Umbilical cord (tissue), 2 donors: ENCODE results near the gene NPEPL1. TPM values are rescaled to one million over a fixed set of nuclear protein-coding genes. Genes with fewer than 3 reads are reported as not detected.
"Not testable (repeated sequence)": the region's sequence is repeated elsewhere in the genome, so short reads cannot be mapped to it uniquely, and the experiment has no call there.

ENCODE experiments used
- DNase-seq: peaks from one replicate; pipeline ENCODE4 v3.0.0-alpha.2; 2015; ENCODE audit warnings: low spot score
- total RNA-seq: library from RNA; depleted of rRNA; stranded (reverse); fragments of >200 nt; gene quantifications from one replicate; pipeline ENCODE4 v1.2.3, GENCODE V29; 2014; ENCODE audit warnings: low replicate concordance; ENCODE audit not compliant: insufficient read depth

The NPEPL1 gene, protein sequence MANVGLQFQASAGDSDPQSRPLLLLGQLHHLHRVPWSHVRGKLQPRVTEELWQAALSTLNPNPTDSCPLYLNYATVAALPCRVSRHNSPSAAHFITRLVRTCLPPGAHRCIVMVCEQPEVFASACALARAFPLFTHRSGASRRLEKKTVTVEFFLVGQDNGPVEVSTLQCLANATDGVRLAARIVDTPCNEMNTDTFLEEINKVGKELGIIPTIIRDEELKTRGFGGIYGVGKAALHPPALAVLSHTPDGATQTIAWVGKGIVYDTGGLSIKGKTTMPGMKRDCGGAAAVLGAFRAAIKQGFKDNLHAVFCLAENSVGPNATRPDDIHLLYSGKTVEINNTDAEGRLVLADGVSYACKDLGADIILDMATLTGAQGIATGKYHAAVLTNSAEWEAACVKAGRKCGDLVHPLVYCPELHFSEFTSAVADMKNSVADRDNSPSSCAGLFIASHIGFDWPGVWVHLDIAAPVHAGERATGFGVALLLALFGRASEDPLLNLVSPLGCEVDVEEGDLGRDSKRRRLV
- 25.0 TPM for total RNA-seq

DNA sequence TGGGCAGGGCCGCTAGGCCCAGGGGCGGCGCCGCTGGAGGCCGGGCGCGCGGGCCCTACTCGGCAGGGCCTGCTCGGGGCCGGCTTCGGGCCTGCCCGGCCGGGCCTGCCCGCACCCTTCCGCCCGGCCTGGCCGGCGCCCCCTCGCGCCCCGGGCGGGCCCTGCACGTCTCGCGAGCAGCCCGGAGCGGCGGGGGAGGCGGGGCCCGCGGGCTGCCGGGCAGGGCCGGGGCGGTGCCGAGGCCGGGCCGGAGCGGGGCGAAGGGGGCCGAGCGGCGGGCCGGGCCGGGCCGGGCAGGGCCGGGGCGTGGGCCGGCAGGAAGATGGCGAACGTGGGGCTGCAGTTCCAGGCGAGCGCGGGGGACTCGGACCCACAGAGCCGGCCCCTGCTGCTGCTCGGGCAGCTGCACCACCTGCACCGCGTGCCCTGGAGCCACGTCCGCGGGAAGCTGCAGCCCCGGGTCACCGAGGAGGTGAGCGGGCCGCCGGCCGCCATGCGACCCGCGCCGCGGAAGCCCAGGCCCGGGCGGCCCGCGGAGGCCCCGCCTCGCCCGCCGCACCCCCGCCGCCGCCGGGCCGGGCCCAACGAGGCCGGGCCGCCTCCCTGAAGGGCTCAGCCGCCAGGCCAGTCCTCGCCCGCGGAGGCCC is at the start of gene NPEPL1:
Gene NPEPL1 (plus strand): TSS at position 222 of the 647 bp plus-strand sequence. CDS start 101 bp downstream, at position 323.
- peak; percentile 78 for DNase-seq

DNA sequence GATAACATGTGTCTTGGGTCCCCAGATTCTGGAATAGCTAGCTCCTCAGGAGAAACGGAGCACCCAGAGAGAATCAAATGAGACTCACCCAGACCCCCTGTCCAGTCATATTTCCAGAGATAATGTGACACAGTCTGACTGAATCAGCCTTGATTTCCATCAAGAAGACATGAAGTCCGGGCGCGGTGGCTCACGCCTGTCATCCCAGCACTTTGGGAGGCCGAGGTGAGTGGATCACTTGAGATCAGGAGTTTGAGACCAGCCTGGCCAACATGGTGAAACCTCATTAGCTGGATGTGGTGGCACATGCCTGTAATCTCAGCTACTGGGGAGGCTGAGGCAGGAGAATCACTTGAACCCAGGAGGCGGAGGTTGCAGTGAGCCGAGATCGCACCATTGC is 49.7 kb upstream of the NPEPL1 start:
- not testable (repeated sequence) for DNase-seq

DNA sequence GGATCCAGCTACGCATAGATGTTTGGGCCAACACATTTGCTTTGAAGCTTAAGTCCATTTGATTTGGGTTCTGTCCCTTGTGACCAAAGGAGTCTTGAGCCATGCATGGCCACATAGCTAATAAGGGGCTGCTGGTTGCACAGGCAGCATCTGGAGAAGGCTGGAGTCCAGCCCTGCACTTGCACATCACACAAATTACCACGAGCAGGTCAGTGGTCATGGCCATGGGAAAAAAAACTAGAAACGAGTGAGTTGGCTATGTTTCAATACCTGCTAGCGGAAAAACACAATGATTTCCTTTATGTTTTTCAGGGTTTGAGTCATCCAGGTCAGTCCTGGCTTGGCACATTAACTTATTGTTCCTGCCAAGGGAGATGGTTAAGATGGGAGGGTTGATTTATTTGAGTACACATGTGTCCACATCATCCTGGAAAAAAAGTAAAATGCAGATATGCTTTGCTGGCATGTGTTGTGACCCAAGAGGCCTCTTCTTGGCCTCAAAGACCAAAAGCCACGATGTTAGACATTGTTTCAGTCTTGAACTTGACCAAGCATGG is 47.1 kb upstream of the NPEPL1 start:
- DNase-seq = no peak

DNA sequence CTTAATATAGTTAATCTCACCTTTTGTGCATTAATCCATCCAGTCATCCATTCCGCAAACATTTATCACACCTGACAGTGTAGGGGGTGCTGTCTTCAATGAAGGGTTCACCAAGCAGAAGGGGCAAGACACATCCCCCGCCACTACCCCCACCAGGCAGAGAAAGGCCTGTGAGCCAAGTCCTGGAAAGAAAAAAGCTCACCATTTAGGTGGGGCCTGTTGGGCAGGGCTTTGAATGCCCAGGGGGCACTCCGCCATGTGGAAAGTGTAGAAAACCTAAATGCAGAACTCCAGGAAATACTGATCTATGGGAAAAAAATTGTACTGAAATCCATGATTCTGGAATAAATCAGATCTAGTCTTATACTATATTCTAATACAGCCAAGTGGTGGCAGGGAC is 46.3 kb upstream of the NPEPL1 start:
- no peak for DNase-seq

DNA sequence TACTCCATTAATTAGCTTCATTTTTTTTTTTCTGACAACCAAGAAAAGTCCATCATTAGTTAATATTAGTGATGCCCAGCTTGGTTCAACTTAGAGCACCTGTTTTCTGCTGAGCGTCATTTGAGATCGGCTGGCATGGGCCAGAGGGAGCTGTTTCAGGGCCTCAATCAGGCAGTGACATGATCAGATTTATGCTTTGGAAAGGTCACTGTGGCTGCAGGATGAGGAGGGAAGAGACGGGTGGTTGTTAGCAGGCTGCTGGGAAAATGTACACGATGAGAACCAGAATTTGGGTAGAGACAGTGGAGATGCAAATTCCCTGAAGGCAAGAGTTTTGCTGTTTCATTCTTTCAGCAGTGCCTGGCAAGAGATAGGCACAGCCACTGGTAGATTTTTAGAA is 45.9 kb upstream of the NPEPL1 start:
- no peak for DNase-seq

DNA sequence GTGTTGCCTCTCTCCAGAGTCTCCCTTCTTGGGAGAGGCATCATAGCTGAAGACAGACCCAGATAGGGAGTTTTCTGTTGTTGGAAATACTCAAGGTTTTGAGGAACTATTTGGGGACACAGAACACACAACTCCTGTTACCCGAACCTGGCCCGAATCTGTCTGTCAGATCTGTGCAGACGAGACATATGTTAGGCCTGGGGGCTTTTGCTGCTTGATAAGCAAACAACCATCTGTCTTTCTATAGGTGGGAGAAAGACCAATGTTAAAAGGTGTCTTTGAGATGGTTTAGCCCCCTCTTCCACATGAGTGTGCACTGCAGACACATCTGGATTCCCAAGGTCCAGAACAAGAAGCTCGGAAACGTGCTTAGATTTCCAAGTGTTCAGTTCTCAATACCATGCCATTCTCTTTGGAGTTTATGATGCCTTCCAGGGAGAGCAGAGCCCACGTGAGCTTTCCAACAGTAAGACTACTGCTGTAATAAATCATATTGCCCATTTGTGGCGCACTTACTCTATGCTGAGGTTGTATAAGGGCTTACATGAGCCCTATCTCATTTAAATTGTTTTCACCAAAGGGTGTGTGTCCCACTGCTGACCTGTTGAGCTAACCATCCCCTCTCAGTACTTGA is 45.3 kb upstream of the NPEPL1 start:
- DNase-seq = no peak

DNA sequence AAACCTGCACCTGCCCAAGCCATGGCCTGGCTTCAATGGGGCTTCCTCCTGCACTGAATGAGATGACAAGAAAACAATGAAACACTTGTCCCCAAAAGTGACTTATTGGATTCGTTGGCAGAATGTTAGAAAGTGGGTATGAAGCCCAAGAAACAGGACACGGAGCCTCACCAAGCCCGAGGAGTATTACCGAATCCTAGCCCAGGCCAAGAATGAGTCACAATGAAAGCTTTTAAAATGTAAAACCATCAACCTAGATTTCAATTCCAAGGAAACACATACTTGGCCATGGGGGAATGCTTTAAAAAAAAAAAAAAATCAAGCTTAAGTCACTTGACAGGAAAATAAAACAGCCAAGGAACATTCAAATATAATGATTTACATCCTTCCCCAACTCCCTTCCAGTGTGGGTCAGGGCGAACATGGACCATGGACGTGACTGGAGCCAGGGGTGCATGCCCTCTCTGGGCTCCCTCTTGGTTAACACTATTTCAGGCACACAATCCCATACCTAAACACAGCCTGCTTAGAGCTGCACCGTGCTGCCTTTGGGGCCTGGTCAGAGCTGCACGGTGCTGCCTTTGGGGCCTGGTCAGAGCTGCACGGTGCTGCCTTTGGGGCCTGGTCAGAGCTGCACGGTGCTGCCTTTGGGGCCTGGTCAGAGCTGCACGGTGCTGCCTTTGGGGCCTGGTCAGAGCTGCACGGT is 44.7 kb upstream of the NPEPL1 start:
- DNase-seq = peak; percentile 86

DNA sequence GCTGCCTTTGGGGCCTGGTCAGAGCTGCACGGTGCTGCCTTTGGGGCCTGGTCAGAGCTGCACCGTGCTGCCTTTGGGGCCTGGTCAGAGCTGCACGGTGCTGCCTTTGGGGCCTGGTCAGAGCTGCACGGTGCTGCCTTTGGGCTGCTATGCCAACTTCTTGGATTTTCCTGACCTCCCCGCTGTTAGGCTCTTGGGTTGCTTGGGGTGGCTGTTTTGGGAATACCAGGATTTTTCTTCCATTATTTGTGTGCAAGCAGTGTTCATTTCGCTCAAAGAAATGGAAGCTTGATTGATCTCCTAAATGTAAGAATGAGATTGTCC is 44.1 kb upstream of the NPEPL1 start:
- DNase-seq = not testable (repeated sequence)

DNA sequence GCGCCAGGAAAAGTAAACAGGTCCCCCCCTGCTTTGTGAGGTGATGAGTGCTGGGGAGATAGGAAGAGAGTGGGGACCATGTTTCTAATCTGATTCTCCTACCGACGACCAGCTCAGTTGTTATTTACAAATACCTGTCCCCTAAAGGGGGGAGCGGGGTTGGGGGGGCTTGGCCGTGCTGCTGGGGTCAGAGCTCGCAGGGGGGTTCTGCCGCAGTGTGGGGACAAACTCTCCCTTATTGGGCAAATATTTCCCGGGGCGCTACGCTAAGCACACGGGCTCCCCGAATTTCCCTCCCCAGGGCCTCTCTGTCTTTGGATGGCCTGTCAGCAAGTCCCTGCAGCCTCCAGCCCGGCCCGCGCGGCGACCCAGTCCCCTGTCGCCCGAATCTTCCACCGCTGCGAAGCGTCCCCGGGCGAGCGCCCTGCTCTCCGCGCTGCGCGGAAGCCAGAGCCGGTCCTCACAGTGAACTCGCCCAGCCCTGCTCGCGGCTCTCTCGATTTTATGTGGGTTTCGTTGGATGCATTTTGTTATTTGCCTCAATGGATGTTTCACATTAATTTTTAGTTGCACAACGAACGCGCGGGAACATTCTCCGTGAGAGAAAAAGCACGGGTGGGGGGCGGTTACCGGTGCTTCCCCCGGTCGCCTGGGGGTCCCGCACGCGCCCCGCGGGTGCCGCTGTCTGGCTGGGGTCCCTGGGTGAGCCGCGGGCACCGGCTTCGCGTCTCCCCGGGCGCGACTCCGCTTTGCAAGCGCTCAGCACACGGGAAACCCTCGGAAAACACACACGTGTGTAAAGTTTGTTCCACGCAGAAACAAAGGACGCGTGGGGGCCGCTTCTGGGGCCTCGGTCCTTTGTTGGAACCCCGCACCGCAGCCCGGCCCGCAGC is 43.1 kb upstream of the NPEPL1 start:
- no peak for DNase-seq

DNA sequence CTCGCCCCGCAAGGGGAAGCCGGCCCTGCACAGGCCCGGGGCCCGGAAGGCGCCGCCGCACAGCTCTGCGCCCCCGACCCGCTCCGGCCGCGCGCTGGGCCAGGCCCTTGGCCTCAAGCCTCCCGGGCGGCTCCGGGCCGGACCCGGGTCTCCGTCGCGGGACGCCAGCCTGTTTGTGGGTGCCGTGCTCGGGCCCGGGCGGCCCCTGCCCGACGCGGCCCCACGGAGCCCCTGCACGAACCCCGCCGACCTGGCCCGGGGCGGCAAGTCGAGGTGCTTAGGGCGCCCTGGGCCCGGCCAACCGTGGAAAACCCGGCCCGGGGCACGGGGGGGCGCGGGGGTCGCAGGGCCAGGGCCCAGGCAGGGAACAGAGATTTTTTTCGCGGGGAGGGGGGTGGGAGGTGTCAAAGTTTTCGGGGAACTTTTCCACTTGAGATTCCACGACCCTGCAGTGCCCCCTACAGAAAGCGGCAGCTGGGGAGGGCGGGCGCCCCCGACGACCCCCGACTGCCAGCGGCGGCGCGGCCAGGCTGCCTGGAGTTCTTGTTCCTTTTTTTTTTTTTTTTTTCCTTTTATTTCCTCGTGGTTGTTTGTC is 42.3 kb upstream of the NPEPL1 start:
- DNase-seq = no peak

DNA sequence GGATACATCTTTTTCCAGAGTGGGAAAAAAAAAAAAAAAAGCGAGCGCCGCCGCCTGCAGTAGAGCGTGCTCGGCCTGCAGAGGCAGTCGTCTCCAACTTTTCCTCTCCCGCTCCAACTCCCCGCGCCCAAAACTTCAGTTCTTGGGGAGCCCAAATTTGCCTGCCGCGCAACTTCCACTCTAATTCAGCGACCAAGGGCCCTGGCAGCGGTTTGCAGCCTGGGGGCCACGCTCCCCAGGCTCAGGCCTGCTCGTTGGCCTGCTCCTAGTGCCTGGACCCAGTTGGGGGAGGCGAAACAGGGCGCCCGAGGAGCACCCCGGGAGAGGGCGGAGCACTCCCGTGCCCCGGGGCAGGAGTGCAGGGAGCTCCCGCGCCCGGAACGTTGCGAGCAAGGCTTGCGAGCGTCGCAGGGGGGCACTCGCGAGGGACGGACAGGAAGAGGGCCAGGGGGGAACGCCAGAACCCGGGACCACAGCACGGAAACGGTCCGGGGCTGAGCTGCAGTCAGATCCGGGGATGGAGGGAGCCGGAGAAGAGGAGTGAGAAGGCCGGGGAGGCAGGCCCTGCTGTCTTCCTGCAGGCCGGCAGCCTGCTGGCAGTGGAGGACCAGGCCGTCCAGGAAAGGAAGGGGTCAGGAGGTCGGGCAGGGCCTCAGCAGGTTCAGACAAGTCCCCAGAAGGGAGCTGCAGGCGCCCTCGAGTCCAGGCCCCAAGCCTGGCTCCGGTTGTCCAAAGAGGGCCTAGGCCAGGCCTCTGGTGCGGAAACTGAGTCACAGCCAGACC is 41.6 kb upstream of the NPEPL1 start, which contains the start of gene STX16:
Gene STX16 (plus strand): TSS at position 508 of the 783 bp plus-strand sequence. CDS start 724 bp downstream, outside the sequence.
- DNase-seq = peak; percentile 98

DNA sequence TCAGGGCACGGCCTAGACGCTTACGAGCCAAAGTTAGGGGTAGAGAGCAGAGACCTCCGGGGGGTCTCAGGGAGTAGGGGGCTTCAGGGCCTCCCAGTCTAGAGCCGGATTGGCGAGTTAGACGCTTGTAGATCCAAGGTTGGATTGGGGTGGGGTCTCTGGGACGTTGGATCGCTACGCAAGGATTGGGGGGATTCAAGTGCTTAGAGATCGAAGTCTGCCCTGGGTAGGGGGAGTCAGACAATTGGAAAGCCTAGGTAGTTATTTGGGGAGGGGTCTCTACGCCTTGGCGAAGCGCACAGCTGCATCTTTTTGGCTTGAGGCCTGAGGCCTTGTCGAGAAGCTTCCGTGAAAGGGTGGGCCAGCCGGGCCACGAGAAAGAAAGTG is 41.0 kb upstream of the NPEPL1 start:
- DNase-seq = peak; percentile 80

DNA sequence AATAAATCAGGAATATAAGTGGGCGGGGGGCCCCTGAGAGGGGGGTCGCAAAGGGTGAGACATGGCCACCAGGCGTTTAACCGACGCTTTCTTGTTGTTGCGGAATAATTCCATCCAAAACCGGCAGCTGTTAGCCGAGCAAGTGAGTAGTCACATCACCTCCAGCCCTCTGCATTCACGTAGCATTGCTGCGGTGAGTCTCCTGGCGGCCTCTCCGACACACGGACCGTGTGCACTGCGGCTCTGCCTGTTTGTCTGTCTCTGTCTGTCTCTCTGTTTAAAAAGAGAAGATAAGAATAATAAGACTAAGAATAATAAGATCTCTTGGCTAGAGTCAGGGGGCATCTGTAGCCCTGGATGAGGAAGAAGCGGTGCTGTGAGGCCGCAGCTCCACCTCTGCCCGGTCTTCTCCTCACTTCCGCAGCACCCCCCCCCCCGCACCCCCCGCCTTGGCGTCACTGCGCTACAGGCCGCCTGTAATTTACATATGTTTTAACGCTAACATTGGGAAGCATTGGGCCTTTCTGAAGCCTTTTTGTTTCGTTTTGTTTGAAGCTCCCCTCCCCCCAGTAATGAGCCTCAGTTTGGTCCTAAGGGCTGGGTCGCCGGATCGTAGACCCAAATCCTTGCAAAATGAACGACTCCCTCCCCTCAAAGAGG is 40.5 kb upstream of the NPEPL1 start:
- peak; percentile 75 for DNase-seq

DNA sequence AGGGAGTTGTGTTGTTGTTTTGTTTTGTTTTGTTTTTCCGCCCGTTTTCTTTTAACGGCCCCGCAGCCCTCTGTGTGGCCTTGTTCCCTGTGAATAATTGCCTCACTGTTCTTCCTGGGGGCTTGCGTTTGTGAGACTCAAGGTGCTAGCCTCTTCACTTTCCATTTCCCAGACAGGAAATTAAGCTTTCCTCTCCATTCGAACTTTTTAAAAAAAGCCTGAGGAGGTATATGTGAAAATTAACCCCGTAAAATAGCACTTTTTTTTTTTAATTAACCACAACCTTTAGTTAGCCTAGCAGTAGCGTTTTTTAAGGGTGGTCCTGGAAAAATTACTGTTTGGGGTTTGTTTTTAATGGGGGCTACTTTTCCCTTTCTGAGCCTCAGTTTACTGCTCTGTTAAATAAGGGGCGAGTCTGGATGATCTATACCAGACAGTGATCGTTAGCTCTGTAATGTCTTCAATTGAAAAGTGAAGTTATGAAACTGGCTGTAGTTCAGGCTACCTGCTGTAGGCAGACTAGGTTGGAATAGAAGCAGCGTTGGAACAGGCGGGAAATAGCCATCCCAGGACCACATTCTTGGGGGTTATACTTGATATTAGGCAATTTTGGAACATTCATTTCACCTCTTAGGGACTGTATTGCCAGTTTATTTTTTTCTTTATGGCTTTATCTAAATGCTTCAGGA is 39.9 kb upstream of the NPEPL1 start:
- no peak for DNase-seq

DNA sequence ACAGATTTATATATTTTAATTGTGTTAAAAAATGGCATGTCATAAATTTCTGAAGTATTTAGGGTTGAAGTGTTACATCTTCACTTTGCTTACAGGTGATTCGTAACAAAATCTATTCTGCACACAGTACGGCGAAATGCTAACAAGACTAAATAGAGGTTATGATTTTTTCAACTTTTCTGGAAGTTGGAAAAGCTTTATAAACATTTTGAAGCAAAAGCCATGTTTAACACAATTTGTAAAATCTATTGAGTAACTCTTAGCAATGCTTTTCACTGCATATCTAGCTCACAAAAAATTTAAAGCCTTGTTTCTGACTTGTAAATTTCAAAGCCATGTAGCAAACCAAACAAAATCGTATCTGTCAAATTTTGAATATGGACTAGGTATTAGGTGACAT is 38.3 kb upstream of the NPEPL1 start:
- no peak for DNase-seq

DNA sequence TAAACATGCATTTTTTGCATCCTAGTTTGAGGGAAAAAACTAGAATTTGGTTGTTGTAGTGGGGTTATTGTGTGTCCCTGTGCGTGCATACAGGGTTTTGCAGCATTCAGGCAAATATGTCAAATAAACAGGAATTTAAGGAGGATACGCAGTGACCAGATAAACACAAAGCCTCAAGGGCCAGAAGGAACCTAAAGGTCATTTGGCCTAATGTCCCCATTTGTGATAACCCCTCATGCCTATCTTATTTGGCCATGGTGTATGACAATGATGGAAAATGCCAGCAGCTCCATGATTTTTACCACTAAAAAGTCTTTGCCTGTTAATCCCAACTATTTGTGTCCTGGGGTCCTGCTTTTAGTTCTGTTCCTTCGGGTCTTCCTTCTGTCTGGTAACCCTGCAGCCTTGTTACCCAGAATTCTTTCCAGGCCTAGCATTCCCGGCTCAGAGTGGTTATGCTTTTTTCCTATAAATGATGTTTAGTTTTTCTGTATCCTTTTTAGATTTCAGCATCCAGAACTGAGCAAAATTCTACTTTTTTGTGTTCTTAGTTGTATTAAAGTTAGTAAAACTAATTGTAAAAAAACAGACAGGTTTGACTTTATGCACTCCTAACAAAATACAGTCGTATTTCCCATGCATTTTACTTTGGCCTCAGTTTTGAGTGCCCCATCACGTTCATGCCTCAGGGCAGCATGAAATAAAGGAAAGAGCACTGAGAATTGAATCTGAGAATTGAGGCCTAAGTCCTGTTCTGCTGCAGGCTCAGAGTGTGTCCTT is 37.1 kb upstream of the NPEPL1 start:
- no peak for DNase-seq

DNA sequence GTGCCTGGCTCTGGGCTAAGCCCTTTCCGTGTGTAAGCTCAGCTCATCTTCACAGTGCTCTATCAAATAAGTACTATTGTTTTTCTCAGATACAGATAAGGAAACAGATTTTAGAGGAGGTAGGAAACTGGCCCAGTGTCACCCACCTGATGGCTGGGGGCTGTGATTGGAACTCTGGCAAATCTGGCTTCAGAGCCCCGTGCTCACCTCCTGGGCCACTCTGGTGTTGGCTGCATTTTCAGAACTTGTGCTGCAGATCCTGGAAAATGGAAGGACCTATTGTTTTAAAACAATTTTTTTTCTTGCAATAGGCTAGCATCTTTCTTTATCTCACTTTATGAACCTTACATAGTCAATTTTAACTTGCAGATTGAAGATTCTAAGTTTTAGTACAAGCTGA is 35.8 kb upstream of the NPEPL1 start:
- no peak for DNase-seq
